Heart left ventricle (tissue), 16 donors: Measurements from ENCODE around the gene CNKSR3. TPM values are rescaled to one million over a fixed set of nuclear protein-coding genes. Genes with fewer than 3 reads are reported as not detected.
A peak's percentile ranks its signal among the peaks of the same experiment; 100 is the strongest.

ENCODE experiments used
- ATAC-seq, 4 donors: fragments of 200-7000 bp; cut with Tn5 transposase; one replicate each; pipeline ENCODE4 v1.9.1; 2020 to 2022; ENCODE audit warnings: moderate library complexity in 4 of 4, mild to moderate bottlenecking in 3 of 4, moderate number of reproducible peaks in 1 of 4
- DNase-seq, 5 donors: peaks; one replicate each; pipeline ENCODE4 v3.0.0-alpha.2; 2020
- H3K27ac ChIP-seq, 12 donors: fragments of 200-600 bp; sonication (generic) in 4 of 12; one replicate each; pipeline versions ENCODE4 v1.5.0 to v1.8.0; 2016 to 2022; ENCODE audit warnings: mild to moderate bottlenecking in 2 of 12
- H3K27me3 ChIP-seq, 9 donors: fragments of 200-600 bp; sonication (generic) in 2 of 9; one replicate each; pipeline versions ENCODE4 v1.5.1 to v1.8.0; 2016 to 2022; ENCODE audit warnings: mild to moderate bottlenecking in 3 of 9
- H3K36me3 ChIP-seq, 9 donors: fragments of 200-600 bp; sonication (generic) in 2 of 9; one replicate each; pipeline versions ENCODE4 v1.5.0 to v1.8.0; 2018 to 2022; ENCODE audit warnings: mild to moderate bottlenecking in 2 of 9
- H3K4me1 ChIP-seq, 12 donors: fragments of 200-600 bp; sonication (generic) in 4 of 12; one replicate each; pipeline versions ENCODE4 v1.5.0 to v1.8.0; 2016 to 2022; ENCODE audit warnings: mild to moderate bottlenecking in 3 of 12
- H3K4me3 ChIP-seq, 12 donors: fragments of 200-600 bp; sonication (generic) in 4 of 12; one replicate each; pipeline versions ENCODE4 v1.5.0 to v1.8.0; 2017 to 2022; ENCODE audit warnings: mild to moderate bottlenecking in 9 of 12, moderate library complexity in 4 of 12
- H3K9me3 ChIP-seq, 12 donors: fragments of 200-600 bp; sonication (generic) in 4 of 12; one replicate each; pipeline versions ENCODE4 v1.5.0 to v1.8.0; 2016 to 2022; ENCODE audit warnings: mild to moderate bottlenecking in 1 of 12
- CTCF ChIP-seq, 12 donors: fragments of 200-600 bp; sonication (generic) in 4 of 12; IDR thresholded peaks; one replicate each; pipeline versions ENCODE4 v1.5.0 to v1.8.0; 2018 to 2022; ENCODE audit warnings: antibody characterized with exemption in 12 of 12, mild to moderate bottlenecking in 5 of 12
- POLR2A ChIP-seq, 2 donors: fragments of 450-650 bp; IDR thresholded peaks; one replicate each; pipeline ENCODE4 v1.6.1; 2017; ENCODE audit warnings: antibody characterized with exemption in 2 of 2, mild to moderate bottlenecking in 2 of 2, moderate library complexity in 2 of 2
- WGBS, 4 donors: extraction: QIAGEN DNeasy Blood & Tissue Kit in 2 of 4; methylation state at CpG; one replicate each; pipeline versions ENCODE4 v1.1.5 to v1.1.7; 2013 to 2018; 5-methylcytosine and 5-hydroxymethylcytosine counted together
- intact Hi-C, 10 donors: fragments of 100-400 bp; cut with DNase I; formaldehyde crosslinking; loops; one replicate each; pipeline versions ENCODE4 v1.11.1 to v1.14.2; 2022
- polyA plus RNA-seq, 2 donors: library from polyadenylated mRNA; stranded (reverse); fragments of 200-250 nt; gene quantifications; one replicate each; pipeline ENCODE4 v1.2.3, GENCODE V29; 2013
- total RNA-seq, 9 donors: library from RNA; depleted of rRNA in 2 of 9; stranded (reverse); fragments of >200 nt in 2 of 9; fragmentation: NEBNext Ultra II Directional in 3 of 9; extraction: Animal tissue kit (Norgen Biotek cat#: 25700) in 3 of 9; gene quantifications; one replicate each; pipeline versions ENCODE4 v1.1.0 to v1.2.4, GENCODE V29; 2016 to 2023
- donor health status: ischemic (EF 13 %, LVEDD 7.1; RV severe dilation, severe dysfunction).
- donor health status: healthy with polysubstance abuse.
- donor health status: DM: no; HTN: yes; CAD: no.
- donor health status: DM: no; HTN: no; CAD: no.
- donor health status: ischemic (EF 25% LVEDD 6.9; RV normal size, moderate dysfunction).
- donor health status: ischemic (EF 25% LVEDD 5.7; RV mildly dilated, moderate dysfunction).
- donor health status: healthy.
- donor health status: DM: yes; HTN: yes; CAD: no.
- donor health status: ischemic (EF 35%, LVEDD 5.7; RV mildly dilated, moderate dysfunction).
- donor health status: nonischemic (EF 11% LVEDD 7.7; RV severe dilation, severe dysfunction).
- donor health status: DM: yes; HTN: yes; CAD: no.
- donor health status: PGD.
- donor health status: ischemic (EF 29% LVEDD 5.4; RV normal size, mild dysfunction).
- donor health status: nonischemic (EF 23%, LVEDD 6.1; RV moderate dilation, normal function).

Gene CNKSR3
- total and polyA plus RNA-seq, 11 donors, result 5.9 to 30.7 (median 17.7) TPM

- Histone ChIP-seq H3K4me3 (no peak overlapping the region), H3K27ac (no peak overlapping the region), H3K27me3 (peaks cover 0 to 5% (median 0%) of the 10 kb centered on the region in 9 donors), H3K4me1 (peaks cover 0 to 47% (median 16%) of the 10 kb centered on the region in 12 donors), H3K36me3 (no peaks in the 10 kb centered on the region), H3K9me3 (no peaks in the 10 kb centered on the region)
- 51 to 59% (median 55%) methylated on average over 5 of the region's 5 CpGs for WGBS, 4 donors
- no peak for ATAC-seq
- TF ChIP-seq POLR2A (IDR thresholded peaks at IDR 0.05) (no peak), CTCF (IDR thresholded peaks at IDR 0.05) (no peak)
- intact Hi-C loops, result loop anchor here in 4 of 10 donors (5.0 to 10.0 kb wide), 2 partner anchors 49 to 56 kb away; no protein-coding TSS in a partner anchor
- DNase-seq, result no peak
Measured at GRCh38 chr6:154503658-154504057, 6.8 kb downstream of the CNKSR3 start.

GRCh38 chr6:154502553-154502952 is 7.9 kb downstream of the CNKSR3 start:
- Histone ChIP-seq H3K27ac (no peak overlapping the region), H3K36me3 (no peaks in the 10 kb centered on the region), H3K4me1 (peaks cover 0 to 37% (median 10%) of the 10 kb centered on the region in 12 donors), H3K4me3 (no peak overlapping the region), H3K9me3 (no peaks in the 10 kb centered on the region), H3K27me3 (no peaks in the 10 kb centered on the region)
- no peak for DNase-seq
- WGBS, 4 donors, result 81 to 83% (median 83%) methylated on average over 7 of the region's 7 CpGs
- ATAC-seq, result no peak
- intact Hi-C loops, result loop anchor here in 4 of 10 donors (5.0 to 10.0 kb wide), 2 partner anchors 48 to 55 kb away; no protein-coding TSS in a partner anchor
- no peak for TF ChIP-seq CTCF (IDR thresholded peaks at IDR 0.05)
- no peak for TF ChIP-seq POLR2A (IDR thresholded peaks at IDR 0.05)

GRCh38 chr6:154501578-154501868 is 9.0 kb downstream of the CNKSR3 start:
- H3K27ac ChIP-seq, result no peak overlapping the region
- TF ChIP-seq CTCF (IDR thresholded peaks at IDR 0.05), result no peak
- TF ChIP-seq POLR2A (IDR thresholded peaks at IDR 0.05), result no peak
- WGBS, 4 donors, result 64 to 69% (median 67%) methylated on average over 4 of the region's 4 CpGs

GRCh38 chr6:154500769-154501577 is 9.5 kb downstream of the CNKSR3 start:
- Histone ChIP-seq H3K27me3 (no peaks in the 10 kb centered on the region), H3K9me3 (no peaks in the 10 kb centered on the region), H3K4me3 (no peak overlapping the region), H3K4me1 (peaks cover 0 to 31% (median 9%) of the 10 kb centered on the region in 12 donors), H3K27ac (peak overlapping the region in 4 of 12 donors; percentile 4 to 44 (median 16)), H3K36me3 (no peaks in the 10 kb centered on the region)
- DNase-seq (no peak), ATAC-seq (peak in 2 of 4 donors; percentile 48 to 56)
- 77 to 81% (median 81%) methylated on average over 9 of the region's 9 CpGs for WGBS, 4 donors
- intact Hi-C loops, result loop anchor here in 4 of 10 donors (5.0 to 10.0 kb wide), 2 partner anchors 46 to 54 kb away; no protein-coding TSS in a partner anchor
- TF ChIP-seq POLR2A (IDR thresholded peaks at IDR 0.05) (no peak), CTCF (IDR thresholded peaks at IDR 0.05) (peak in 10 of 12 donors; percentile 9 to 55 (median 35))

More at GRCh38 chr6:154501578-154501868, 9.0 kb downstream of the CNKSR3 start:
- Histone ChIP-seq H3K27me3 (no peaks in the 10 kb centered on the region), H3K36me3 (no peaks in the 10 kb centered on the region), H3K9me3 (no peaks in the 10 kb centered on the region), H3K4me3 (no peak overlapping the region), H3K4me1 (peaks cover 0 to 34% (median 9%) of the 10 kb centered on the region in 12 donors)
- ATAC-seq (no peak), DNase-seq (no peak)
- intact Hi-C loops, result loop anchor here in 4 of 10 donors (5.0 to 10.0 kb wide), 2 partner anchors 47 to 54 kb away; no protein-coding TSS in a partner anchor
